Measurements from ENCODE around the gene CCDC167. TPM values are rescaled to one million over a fixed set of nuclear protein-coding genes. Genes with fewer than 3 reads are reported as not detected.
"Not testable (repeated sequence)": the region's sequence is repeated elsewhere in the genome, so short reads cannot be mapped to it uniquely, and the experiment has no call there.

Gene CCDC167
- total RNA-seq, 2 donors from 2014 or later: 46.0 to 54.8 TPM

DNA sequence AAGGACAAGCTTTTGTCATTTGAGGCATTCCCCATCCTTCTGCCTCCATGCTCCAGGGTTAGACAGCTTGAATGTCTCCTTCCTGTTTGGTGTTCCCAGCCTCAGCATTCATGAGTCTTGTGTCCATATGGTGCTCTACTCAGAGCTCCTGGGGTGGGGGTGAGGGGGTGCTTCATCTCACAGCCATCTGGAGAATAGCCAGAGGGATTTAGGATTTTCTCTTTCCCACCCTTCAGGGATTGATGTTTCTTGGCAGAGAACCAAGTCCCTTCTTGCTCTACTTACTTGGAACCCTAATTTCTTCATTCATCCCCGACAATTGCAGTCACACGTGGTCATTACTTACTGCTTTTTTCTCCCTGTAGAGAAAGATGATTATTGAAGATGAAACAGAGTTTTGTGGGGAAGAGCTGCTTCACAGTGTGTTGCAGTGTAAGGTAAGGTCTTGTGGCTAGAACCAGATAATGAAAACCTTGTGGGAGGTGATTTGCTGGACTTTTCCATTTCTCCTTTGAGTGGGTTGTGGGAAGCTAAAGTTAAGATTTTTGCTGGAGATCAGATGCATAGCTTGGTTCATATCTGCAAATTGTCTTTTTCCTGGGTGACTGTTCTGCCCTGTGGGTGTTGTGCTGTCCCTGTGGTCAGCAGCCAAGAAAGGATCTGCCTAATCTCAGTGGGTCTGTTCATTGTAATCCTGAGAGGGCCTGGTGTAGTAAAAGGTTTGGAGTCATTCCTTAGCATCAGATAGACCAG is 48.1 kb downstream of the CCDC167 start:
- Mint-ChIP-seq H3K9me3 (no peaks in the 10 kb centered on the region), H3K4me3 (no peak overlapping the region), H3K27ac (peak overlapping the region; percentile 18 to 58), H3K4me1 (ENCODE audit: low read depth in 2 of 2) (peaks cover 10 to 12% of the 10 kb centered on the region in 2 donors), H3K36me3 (peaks cover 41% of the 10 kb centered on the region), H3K27me3 (no peaks in the 10 kb centered on the region)
- DNase-seq (ENCODE audit: low spot score) (no peak), ATAC-seq (no peak)

DNA sequence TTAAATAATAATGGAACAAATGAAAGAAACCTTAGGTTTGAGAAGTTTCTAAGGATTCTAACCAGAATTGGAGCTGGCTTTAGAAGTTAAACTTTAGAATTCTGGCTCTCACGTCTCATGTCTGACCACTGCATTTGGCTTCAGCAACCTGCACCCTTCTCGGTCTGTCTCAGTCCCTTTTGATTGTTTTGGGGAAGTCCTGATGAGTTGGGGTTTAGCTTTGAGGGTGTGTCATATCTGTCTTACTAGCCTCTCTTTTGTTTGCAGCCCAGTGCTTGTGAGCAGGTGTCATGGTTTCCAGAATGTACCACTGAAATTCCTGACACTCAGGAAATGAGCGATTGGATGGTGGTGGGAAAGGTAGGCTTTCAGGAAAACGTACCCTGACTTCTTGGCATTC is 49.7 kb downstream of the CCDC167 start:
- ATAC-seq (no peak), DNase-seq (ENCODE audit: low spot score) (no peak)
- H3K9me3 Mint-ChIP-seq: no peaks in the 10 kb centered on the region
- no peaks in the 10 kb centered on the region for H3K27me3 Mint-ChIP-seq
- H3K36me3 Mint-ChIP-seq: peaks cover 36% of the 10 kb centered on the region
- no peak overlapping the region for H3K4me3 Mint-ChIP-seq
- peaks cover 10% of the 10 kb centered on the region in 2 donors for H3K4me1 Mint-ChIP-seq (ENCODE audit: low read depth in 2 of 2)
- H3K27ac Mint-ChIP-seq: no peak overlapping the region

DNA sequence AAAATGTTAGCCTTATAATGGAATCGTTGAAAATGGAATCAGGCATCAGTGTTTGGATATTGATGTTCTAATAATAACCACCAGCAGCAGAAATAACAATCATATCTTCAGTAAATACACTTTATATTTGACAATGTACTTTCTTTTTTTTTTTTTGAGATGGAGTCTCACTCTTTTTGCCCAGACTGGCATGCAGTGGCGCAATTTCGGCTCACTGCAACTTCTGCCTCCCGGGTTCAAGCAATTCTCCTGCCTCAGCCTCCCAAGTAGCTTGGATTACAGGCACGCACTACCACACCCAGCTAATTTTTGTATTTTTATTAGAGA is 56.5 kb downstream of the CCDC167 start:
- Mint-ChIP-seq H3K4me1 (ENCODE audit: low read depth in 2 of 2) (peaks cover 10 to 13% of the 10 kb centered on the region in 2 donors), H3K27ac (peak overlapping the region; percentile 68 to 93), H3K4me3 (peak overlapping the region; percentile 74), H3K36me3 (peaks cover 11% of the 10 kb centered on the region)
- not testable (repeated sequence) for DNase-seq (ENCODE audit: low spot score); H3K9me3 Mint-ChIP-seq; ATAC-seq; H3K27me3 Mint-ChIP-seq

DNA sequence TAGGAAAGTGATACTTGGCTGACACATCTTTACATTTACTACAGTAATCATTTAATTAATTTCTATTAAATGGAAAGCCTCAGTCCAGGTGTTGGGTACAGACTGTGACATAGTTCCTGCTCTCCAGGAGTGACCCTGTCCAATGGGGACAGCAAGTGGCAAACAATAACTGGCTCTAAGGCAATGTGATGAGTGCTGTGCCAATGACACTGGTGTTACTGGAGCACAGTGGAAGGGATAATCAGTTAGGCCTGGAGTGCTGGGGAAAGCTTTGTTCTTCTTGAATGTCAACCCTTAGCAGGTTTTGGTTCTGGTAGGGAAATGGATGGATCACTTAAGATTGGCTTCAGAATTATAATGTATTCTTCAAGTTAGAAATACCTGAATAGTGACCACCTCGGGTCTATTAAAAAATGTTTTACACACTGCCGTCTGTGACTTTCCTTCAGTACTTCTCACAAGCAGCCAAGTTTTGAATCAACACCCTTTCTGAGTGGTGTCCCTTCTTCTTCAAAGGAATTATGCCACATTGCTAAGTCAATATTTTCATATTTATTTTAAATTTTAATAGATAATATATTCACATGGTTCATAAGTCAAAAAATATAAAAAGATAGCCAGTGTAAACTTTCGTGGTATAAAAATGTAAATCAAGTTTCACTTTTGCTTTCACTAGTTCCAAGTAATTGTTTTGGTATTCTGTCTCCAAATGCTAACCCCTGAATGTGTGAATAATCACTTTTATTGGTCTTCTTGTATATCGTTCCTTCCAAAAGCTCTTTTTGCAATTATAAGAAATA is 57.1 kb downstream of the CCDC167 start:
- Mint-ChIP-seq H3K27me3 (no peaks in the 10 kb centered on the region), H3K27ac (peak overlapping the region; percentile 68 to 93), H3K4me3 (peak overlapping the region; percentile 74), H3K9me3 (no peaks in the 10 kb centered on the region), H3K36me3 (peaks cover 15% of the 10 kb centered on the region), H3K4me1 (ENCODE audit: low read depth in 2 of 2) (peaks cover 10 to 17% of the 10 kb centered on the region in 2 donors)
- DNase-seq (ENCODE audit: low spot score): no peak
- no peak for ATAC-seq

DNA sequence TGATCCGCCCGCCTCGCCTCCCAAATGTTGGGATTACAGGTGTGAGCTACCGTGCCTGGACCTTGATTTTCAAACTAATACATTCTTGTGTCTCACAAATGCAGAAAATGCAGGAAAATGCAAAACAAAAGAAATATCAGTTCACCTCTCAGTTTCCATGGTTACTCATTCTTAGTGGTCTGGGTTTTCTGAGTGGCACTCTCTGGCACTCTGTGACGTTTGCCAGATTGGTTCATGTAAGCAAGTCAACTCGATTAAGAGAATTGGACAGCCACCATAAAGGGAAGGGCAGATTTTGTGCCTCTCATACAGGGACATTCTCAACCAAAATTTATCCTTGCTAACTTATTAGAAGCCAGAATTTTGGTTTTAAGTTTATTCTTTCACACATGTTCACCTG is 58.0 kb downstream of the CCDC167 start:
- ATAC-seq (no peak), DNase-seq (ENCODE audit: low spot score) (no peak)
- Mint-ChIP-seq H3K27ac (peak overlapping the region; percentile 68 to 93), H3K27me3 (no peaks in the 10 kb centered on the region), H3K9me3 (no peaks in the 10 kb centered on the region), H3K4me3 (no peak overlapping the region), H3K4me1 (ENCODE audit: low read depth in 2 of 2) (peaks cover 12 to 20% of the 10 kb centered on the region in 2 donors), H3K36me3 (peaks cover 23% of the 10 kb centered on the region)

DNA sequence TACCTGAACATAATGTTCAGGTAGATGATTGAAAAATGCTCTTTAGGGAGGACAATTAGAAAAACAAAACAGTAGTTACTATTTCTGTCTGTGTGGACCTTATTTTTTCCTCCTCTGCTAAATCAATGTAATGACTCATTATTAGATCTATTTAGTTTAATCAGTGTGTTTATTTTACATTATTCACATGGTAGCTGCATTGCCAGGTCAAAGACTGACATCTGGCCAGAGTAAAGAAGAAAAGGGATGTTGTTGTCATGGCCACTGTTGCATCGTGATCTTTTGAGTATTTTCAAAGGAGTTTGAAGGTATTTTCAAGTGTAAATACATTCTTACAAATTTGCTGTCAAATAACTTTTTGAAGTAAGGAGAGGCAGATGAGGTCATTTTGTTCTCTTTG is 60.8 kb downstream of the CCDC167 start:
- Mint-ChIP-seq H3K4me3 (no peak overlapping the region), H3K9me3 (no peaks in the 10 kb centered on the region), H3K4me1 (ENCODE audit: low read depth in 2 of 2) (peaks cover 31 to 39% of the 10 kb centered on the region in 2 donors), H3K36me3 (peaks cover 13% of the 10 kb centered on the region), H3K27ac (no peak overlapping the region), H3K27me3 (no peaks in the 10 kb centered on the region)
- DNase-seq (ENCODE audit: low spot score) (no peak), ATAC-seq (no peak)

DNA sequence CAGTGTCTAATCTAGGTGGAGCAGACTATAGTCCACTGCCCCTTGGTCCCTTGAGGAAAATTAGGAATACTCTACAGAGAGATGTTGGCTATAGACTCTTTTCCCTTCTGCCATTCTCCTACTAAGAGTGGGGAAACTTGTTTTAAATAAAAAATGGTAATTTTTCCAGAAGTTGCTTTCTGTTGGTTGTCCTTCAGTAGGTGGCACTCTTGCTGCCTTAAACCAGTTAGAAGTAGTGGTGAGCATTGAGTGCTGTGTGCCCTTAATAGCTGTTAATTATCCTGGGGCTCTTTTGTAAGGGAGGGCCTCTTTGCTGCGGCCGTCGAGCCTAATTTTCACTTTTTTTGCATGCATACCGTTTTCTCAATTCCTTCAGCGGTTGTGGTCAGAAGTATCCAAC is 63.9 kb downstream of the CCDC167 start:
- no peaks in the 10 kb centered on the region for H3K9me3 Mint-ChIP-seq
- H3K4me3 Mint-ChIP-seq: no peak overlapping the region
- peaks cover 13% of the 10 kb centered on the region for H3K36me3 Mint-ChIP-seq
- no peak for DNase-seq (ENCODE audit: low spot score)
- no peaks in the 10 kb centered on the region for H3K27me3 Mint-ChIP-seq
- H3K4me1 Mint-ChIP-seq (ENCODE audit: low read depth in 2 of 2): peaks cover 34 to 41% of the 10 kb centered on the region in 2 donors
- no peak for ATAC-seq
- peak overlapping the region; percentile 96 to 97 for H3K27ac Mint-ChIP-seq

DNA sequence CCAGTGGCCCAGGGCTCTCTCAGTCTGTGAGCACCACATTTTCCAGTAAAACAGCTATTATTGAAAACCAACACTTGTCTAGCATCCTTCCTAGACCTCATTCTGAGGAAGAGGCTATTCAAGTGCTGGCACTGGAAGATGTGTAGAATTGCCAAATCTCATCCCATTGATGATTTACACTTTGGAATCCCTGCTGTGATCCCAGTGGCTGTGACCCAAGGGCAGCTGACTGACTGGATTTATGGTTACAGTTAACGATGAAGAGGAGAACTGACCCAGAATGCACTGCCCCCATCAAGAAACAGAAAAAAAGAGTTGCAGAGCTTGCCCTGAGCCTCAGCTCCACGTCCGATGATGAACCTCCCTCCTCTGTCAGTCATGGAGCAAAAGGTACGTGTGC is 64.3 kb downstream of the CCDC167 start:
- peak overlapping the region; percentile 96 to 97 for H3K27ac Mint-ChIP-seq
- DNase-seq (ENCODE audit: low spot score) (no peak), ATAC-seq (no peak)
- peaks cover 13% of the 10 kb centered on the region for H3K36me3 Mint-ChIP-seq
- H3K4me3 Mint-ChIP-seq: peak overlapping the region; percentile 93
- no peaks in the 10 kb centered on the region for H3K27me3 Mint-ChIP-seq
- H3K9me3 Mint-ChIP-seq: no peaks in the 10 kb centered on the region
- H3K4me1 Mint-ChIP-seq (ENCODE audit: low read depth in 2 of 2): peaks cover 34 to 41% of the 10 kb centered on the region in 2 donors

DNA sequence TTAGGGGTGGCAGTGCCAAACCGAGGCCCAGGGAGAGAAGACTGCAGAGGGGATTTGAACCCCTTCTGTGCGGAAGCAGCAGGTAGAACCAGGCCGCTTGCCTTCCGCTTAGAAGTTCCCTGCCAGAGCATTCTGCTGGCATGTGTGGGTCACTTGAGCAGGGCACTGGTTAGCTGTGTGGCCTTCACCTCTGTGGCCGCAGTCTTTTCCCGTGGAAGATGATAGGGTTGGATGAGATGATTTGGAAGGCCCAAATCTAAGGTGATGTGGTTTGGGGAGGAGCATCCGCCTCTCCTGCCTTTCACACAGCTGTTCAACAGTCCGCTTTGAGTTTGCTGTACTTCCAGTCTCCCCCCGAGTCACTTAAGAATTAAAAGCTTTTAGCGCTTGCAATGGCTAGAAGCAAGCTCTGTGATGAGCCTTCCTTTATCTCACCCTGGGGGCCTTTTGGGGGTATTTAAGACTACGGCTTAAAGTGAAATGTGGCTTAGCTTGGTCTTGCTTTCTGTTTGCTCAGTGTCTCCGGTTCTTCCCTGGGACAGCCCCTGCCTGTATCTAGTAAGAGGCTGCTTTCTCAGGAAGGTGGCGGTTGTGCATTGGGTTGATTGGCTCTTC is 65.9 kb downstream of the CCDC167 start:
- peaks cover 34 to 41% of the 10 kb centered on the region in 2 donors for H3K4me1 Mint-ChIP-seq (ENCODE audit: low read depth in 2 of 2)
- peak overlapping the region; percentile 96 to 97 for H3K27ac Mint-ChIP-seq
- H3K9me3 Mint-ChIP-seq: no peaks in the 10 kb centered on the region
- ATAC-seq: peak; percentile 46 to 54
- peaks cover 0 to 4% of the 10 kb centered on the region in 2 donors for H3K27me3 Mint-ChIP-seq
- peak; percentile 77 for DNase-seq (ENCODE audit: low spot score)
- peak overlapping the region; percentile 93 for H3K4me3 Mint-ChIP-seq
- peaks cover 13% of the 10 kb centered on the region for H3K36me3 Mint-ChIP-seq

Other genes with a start within 250 kb of the CCDC167 start
- gene TBC1D22B, start 242.1 kb downstream of the CCDC167 start, total RNA-seq: 10 to 100 TPM; 27.3 to 37.8 TPM
- gene TMEM217, start 241.7 kb downstream of the CCDC167 start, total RNA-seq: 10 to 100 TPM; 23.5 to 23.7 TPM
- 10 to 100 TPM; 18.5 to 27.3 TPM for gene RNF8, start 145.9 kb downstream of the CCDC167 start, total RNA-seq
- gene CMTR1, start 66.7 kb downstream of the CCDC167 start, total RNA-seq: 10 to 100 TPM; 53.9 to 74.1 TPM
- gene MDGA1, start 198.0 kb upstream of the CCDC167 start, total RNA-seq: 1 to 10 TPM in 1 of 2 donors, under 1 TPM in 1; 0.56 to 5.2 TPM